B cell (primary cell): ENCODE data around the gene GPR21. TPM values are rescaled to one million over a fixed set of nuclear protein-coding genes. Genes with fewer than 3 reads are reported as not detected.

ENCODE experiments used
- ATAC-seq: fragments of 200-7000 bp; cut with Tn5 transposase; one replicate; pipeline ENCODE4 v1.10.0; 2021; ENCODE audit warnings: low read depth, mild to moderate bottlenecking, moderate number of reproducible peaks, moderate library complexity
- CTCF ChIA-PET: fragments of 350-600 bp; sonication (Branson Sonifier 250); formaldehyde crosslinking; loops from one replicate; lab custom pipeline; 2021; ENCODE audit warnings: antibody characterized with exemption, inconsistent platforms; lab: Charles Lee
- POLR2A ChIA-PET: fragments of 350-600 bp; sonication (Branson Sonifier 250); formaldehyde crosslinking; loops from one replicate; lab custom pipeline; 2021; ENCODE audit warnings: antibody characterized with exemption; lab: Charles Lee
- DNase-seq: peaks from one replicate; pipeline ENCODE4 v3.0.0; 2013
- H2AFZ ChIP-seq: 2 replicates; pipeline ENCODE4 v1.6.1; 2012; ENCODE audit warnings: mild to moderate bottlenecking, low read depth, low read length; ENCODE audit not compliant: insufficient read depth, poor library complexity, severe bottlenecking
- H3K27ac ChIP-seq, 2 donors: 1 replicate in 1 of 2; 2 replicates in 1 of 2; pipeline ENCODE4 v1.5.1; 2012 to 2013; ENCODE audit warnings: low read length in 2 of 2, mild to moderate bottlenecking in 2 of 2, moderate library complexity in 1 of 2
- H3K27me3 ChIP-seq, 4 experiments: fragments of 200-600 bp in 1 of 4; sonication (generic) in 1 of 4; replicated peaks in 1 of 4; 1 replicate in 2 of 4; 2 replicates in 2 of 4; pipeline versions ENCODE4 v1.6.1 to v1.7.0; 2013 to 2016; ENCODE audit warnings: low read length in 3 of 4, mild to moderate bottlenecking in 2 of 4, mixed read lengths in 1 of 4, moderate library complexity in 1 of 4; ENCODE audit not compliant: insufficient read depth in 4 of 4, control insufficient read depth in 3 of 4; ENCODE audit errors: control extremely low read depth in 1 of 4
- H3K36me3 ChIP-seq, 2 experiments: replicated peaks in 1 of 2; 1 replicate in 1 of 2; 2 replicates in 1 of 2; pipeline versions ENCODE4 v1.6.1 to v1.7.1; 2013; ENCODE audit warnings: low read length in 1 of 2; ENCODE audit not compliant: insufficient read depth in 2 of 2, control insufficient read depth in 1 of 2; ENCODE audit errors: control extremely low read depth in 1 of 2, extremely low read depth in 1 of 2
- H3K4me1 ChIP-seq, 2 donors: fragments of 200-600 bp in 1 of 2; sonication (generic) in 1 of 2; 1 replicate in 1 of 2; 2 replicates in 1 of 2; pipeline versions ENCODE4 v1.5.1 to v1.6.1; 2013 to 2017; ENCODE audit warnings: low read length in 2 of 2; ENCODE audit not compliant: control insufficient read depth in 2 of 2, insufficient read depth in 2 of 2
- H3K4me2 ChIP-seq: replicated peaks from 2 replicates; pipeline ENCODE3; 2012; ENCODE audit warnings: mild to moderate bottlenecking, low read depth, low read length; ENCODE audit not compliant: poor library complexity, severe bottlenecking
- H3K4me3 ChIP-seq, 5 experiments: fragments of 200-600 bp in 1 of 5; sonication (generic) in 1 of 5; 1 replicate in 3 of 5; 2 replicates in 2 of 5; pipeline versions ENCODE4 v1.5.1 to v1.7.0; 2011 to 2016; ENCODE audit warnings: low read length in 4 of 5, mild to moderate bottlenecking in 4 of 5, low read depth in 2 of 5, control low read depth in 1 of 5, moderate library complexity in 1 of 5; ENCODE audit not compliant: insufficient read depth in 1 of 5; ENCODE audit errors: control extremely low read depth in 1 of 5, extremely low read depth in 1 of 5
- H3K79me2 ChIP-seq: fragments of 200-600 bp; sonication (generic); one replicate; pipeline ENCODE4 v1.6.0; 2016; ENCODE audit warnings: low read length; ENCODE audit not compliant: control insufficient read depth, insufficient read depth
- H3K9ac ChIP-seq: fragments of 200-600 bp; sonication (generic); 2 replicates; pipeline ENCODE4 v1.6.1; 2017; ENCODE audit warnings: mild to moderate bottlenecking, low read length, moderate library complexity
- H3K9me3 ChIP-seq, 3 donors: one replicate each; pipeline versions ENCODE4 v1.6.1 to v1.7.1; 2013; ENCODE audit warnings: low read length in 2 of 3; ENCODE audit not compliant: control insufficient read depth in 2 of 3, insufficient read depth in 1 of 3; ENCODE audit errors: control extremely low read depth in 1 of 3
- H4K20me1 ChIP-seq: 2 replicates; pipeline ENCODE4 v1.6.0; 2012; ENCODE audit warnings: mild to moderate bottlenecking, low read length; ENCODE audit not compliant: insufficient read depth, control insufficient read depth, poor library complexity, severe bottlenecking
- H3K27ac Mint-ChIP-seq: one replicate; pipeline ENCODE4 v1.8.0; 2021; ENCODE audit warnings: mixed read lengths
- H3K27me3 Mint-ChIP-seq: one replicate; pipeline ENCODE4 v1.8.0; 2021; ENCODE audit warnings: mixed read lengths
- H3K4me1 Mint-ChIP-seq: one replicate; pipeline ENCODE4 v1.8.0; 2021; ENCODE audit warnings: mixed read lengths
- H3K4me3 Mint-ChIP-seq: one replicate; pipeline ENCODE4 v1.8.0; 2021; ENCODE audit warnings: mixed read lengths
- H3K9me3 Mint-ChIP-seq: one replicate; pipeline ENCODE4 v1.8.0; 2022; ENCODE audit warnings: mixed read lengths; ENCODE audit not compliant: insufficient read depth
- CTCF ChIP-seq: fragments of 200-600 bp; IDR thresholded peaks from one replicate; pipeline ENCODE4 v1.8.0; 2022; ENCODE audit warnings: antibody characterized with exemption, mild to moderate bottlenecking
- EZH2 ChIP-seq: IDR thresholded peaks from 2 replicates; pipeline ENCODE4 v1.6.1; 2012; ENCODE audit warnings: borderline replicate concordance, low read depth, mild to moderate bottlenecking, moderate library complexity, low read length; ENCODE audit not compliant: insufficient read depth, poor library complexity, severe bottlenecking
- WGBS: methylation state at CpG from one replicate; pipeline ENCODE4 v1.1.5; 2013; ENCODE audit warnings: missing lambda C conversion rate; ENCODE audit not compliant: insufficient coverage; 5-methylcytosine and 5-hydroxymethylcytosine counted together
- intact Hi-C: fragments of 100-400 bp; cut with micrococcal nuclease; formaldehyde crosslinking; loops from one replicate; pipeline ENCODE4 v1.10.0; 2022
- polyA plus RNA-seq: library from polyadenylated mRNA; depleted of rRNA; stranded (reverse); fragments of >200 nt; gene quantifications from 2 replicates; pipeline ENCODE4 v1.2.3, GENCODE V29; 2012
- total RNA-seq, 2 donors: library from RNA; stranded (reverse); fragments of 120-200 nt in 1 of 2; gene quantifications; 1 replicate in 1 of 2; 2 replicates in 1 of 2; pipeline versions ENCODE4 v1.2.3 to v1.2.4, GENCODE V29; 2013 to 2022

Gene GPR21
- total and polyA plus RNA-seq, 2 donors (not counting 1 experiment from before 2014, with no cell fraction given) = 0.13 to 2.5 TPM

GRCh38 chr9:123035791-123036190 is 2.3 kb downstream of the GPR21 start:
- Mint-ChIP-seq H3K4me3 (no peak overlapping the region), H3K4me1 (peaks cover 22% of the 10 kb centered on the region), H3K27me3 (no peaks in the 10 kb centered on the region), H3K9me3 (no peaks in the 10 kb centered on the region), H3K27ac (no peak overlapping the region)
- H3K9me3 ChIP-seq = no peaks in the 10 kb centered on the region
- ATAC-seq (no peak), DNase-seq (no peak)
- WGBS = no CpG with 5 or more reads among the region's 2 CpGs
- H3K27ac ChIP-seq = no peak overlapping the region
- intact Hi-C loops = no loop called here
- no peak overlapping the region for H2AFZ ChIP-seq
- H3K4me3 ChIP-seq = no peak overlapping the region
- H3K4me2 ChIP-seq = no peak overlapping the region
- H3K4me1 ChIP-seq = peaks cover 13 to 20% of the 10 kb centered on the region in 2 donors
- ChIA-PET CTCF (no interaction called here), POLR2A (no interaction called here)
- H4K20me1 ChIP-seq = no peaks in the 10 kb centered on the region
- H3K36me3 ChIP-seq = peaks cover 0 to 7% of the 10 kb centered on the region in 2 experiments
- H3K79me2 ChIP-seq = no peaks in the 10 kb centered on the region
- H3K9ac ChIP-seq = no peak overlapping the region
- TF ChIP-seq CTCF (no peak), EZH2 (no peak)
- no peaks in the 10 kb centered on the region for H3K27me3 ChIP-seq

DNA sequence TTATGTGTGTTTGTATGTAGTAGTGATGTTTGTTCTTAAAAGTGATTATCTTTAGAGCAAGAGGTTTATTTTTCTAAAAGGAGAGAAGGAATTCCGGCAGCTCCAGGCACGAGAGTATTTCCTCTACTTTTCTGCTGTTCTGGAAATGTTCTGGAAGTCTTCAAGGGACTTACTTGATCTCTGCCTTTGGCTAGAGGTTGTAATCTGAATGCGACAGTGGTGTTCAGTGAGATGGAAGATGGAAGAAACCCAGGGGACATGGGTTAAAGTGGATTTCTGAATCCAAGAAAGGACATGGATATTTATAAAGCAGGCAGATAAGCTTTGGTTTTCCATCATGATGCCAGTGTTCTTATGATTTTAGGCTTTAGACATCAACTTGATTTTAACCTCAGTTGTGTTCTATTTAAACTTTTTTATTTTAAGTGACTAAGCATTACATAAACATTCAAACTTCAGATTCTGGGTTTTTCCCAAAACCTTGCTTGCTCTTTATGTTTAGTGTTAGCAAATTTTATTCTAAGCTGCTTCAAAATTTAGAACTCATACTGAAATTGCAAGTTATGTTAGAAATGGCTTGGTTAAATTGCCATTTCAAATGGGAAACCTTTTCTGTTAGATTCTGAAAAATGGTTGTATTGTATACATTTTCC is 3.6 kb downstream of the GPR21 start:
- H3K27me3 ChIP-seq = no peaks in the 10 kb centered on the region
- H3K4me3 Mint-ChIP-seq = no peak overlapping the region
- peaks cover 22% of the 10 kb centered on the region for H3K4me1 Mint-ChIP-seq
- no peaks in the 10 kb centered on the region for H3K27me3 Mint-ChIP-seq
- ATAC-seq (no peak), DNase-seq (no peak)
- ChIA-PET POLR2A (no interaction called here), CTCF (no interaction called here)
- no peak overlapping the region for H2AFZ ChIP-seq
- no peaks in the 10 kb centered on the region for H3K9me3 ChIP-seq
- no peaks in the 10 kb centered on the region for H4K20me1 ChIP-seq
- WGBS = 65% methylated on average over 3 of the region's 3 CpGs
- no peaks in the 10 kb centered on the region for H3K79me2 ChIP-seq
- no peak overlapping the region for H3K9ac ChIP-seq
- H3K27ac ChIP-seq = no peak overlapping the region
- peaks cover 13 to 20% of the 10 kb centered on the region in 2 donors for H3K4me1 ChIP-seq
- peaks cover 0 to 11% of the 10 kb centered on the region in 2 experiments for H3K36me3 ChIP-seq
- no peak overlapping the region for H3K27ac Mint-ChIP-seq
- H3K4me3 ChIP-seq = no peak overlapping the region
- no peak overlapping the region for H3K4me2 ChIP-seq
- TF ChIP-seq EZH2 (no peak), CTCF (no peak)
- intact Hi-C loops = no loop called here
- H3K9me3 Mint-ChIP-seq = peaks cover under 1% of the 10 kb centered on the region
